Erythroblast (primary cell): Measurements from ENCODE around the gene CHRNA4.

ENCODE experiments used
- DNase-seq, 2 experiments: peaks; one replicate each; lab custom pipeline; 2025; lab: John Stamatoyannopoulos, UW
- GATA1 ChIP-seq: IDR thresholded peaks from 2 replicates; pipeline ENCODE4 v1.6.1; 2011; ENCODE audit warnings: low read depth, mild to moderate bottlenecking, control low read depth, low read length, moderate library complexity
- POLR2A ChIP-seq: IDR thresholded peaks from 2 replicates; pipeline ENCODE4 v1.6.1; 2011; ENCODE audit warnings: mild to moderate bottlenecking, low read length

CHRNA4 gene

GRCh38 chr20:63359164-63359934, 1.8 kb downstream of the CHRNA4 start:
- TF ChIP-seq GATA1 (no peak), POLR2A (no peak)
- no peak for DNase-seq

- no peak for DNase-seq
- TF ChIP-seq POLR2A = no peak
- TF ChIP-seq GATA1 = no peak
Observed at GRCh38 chr20:63357921-63358905, 2.9 kb downstream of the CHRNA4 start.

- DNase-seq = peak in 1 of 2 experiments; percentile 17
Observed at GRCh38 chr20:63356931-63357879, 3.9 kb downstream of the CHRNA4 start.

GRCh38 chr20:63356511-63356910, 4.6 kb downstream of the CHRNA4 start:
- TF ChIP-seq GATA1 = no peak
- no peak for TF ChIP-seq POLR2A
- no peak for DNase-seq

More at GRCh38 chr20:63356931-63357879, 3.9 kb downstream of the CHRNA4 start:
- TF ChIP-seq POLR2A (no peak), GATA1 (no peak)

- DNase-seq = no peak
- TF ChIP-seq GATA1 (no peak), POLR2A (no peak)
Observed at GRCh38 chr20:63355781-63356295, 5.3 kb downstream of the CHRNA4 start.

GRCh38 chr20:63354636-63355350, 6.4 kb downstream of the CHRNA4 start:
- no peak for TF ChIP-seq GATA1
- TF ChIP-seq POLR2A = no peak
- no peak for DNase-seq

- no peak for DNase-seq
- no peak for TF ChIP-seq POLR2A
- TF ChIP-seq GATA1 = no peak
Observed at GRCh38 chr20:63352811-63353221, 8.3 kb downstream of the CHRNA4 start.

- DNase-seq = no peak
- TF ChIP-seq GATA1 = no peak
- no peak for TF ChIP-seq POLR2A
Observed at GRCh38 chr20:63351811-63352591, 9.1 kb downstream of the CHRNA4 start.

- TF ChIP-seq GATA1 (no peak), POLR2A (no peak)
- DNase-seq = no peak
Observed at GRCh38 chr20:63351326-63351700, 9.8 kb downstream of the CHRNA4 start.

GRCh38 chr20:63350597-63351325, 10.4 kb downstream of the CHRNA4 start:
- DNase-seq = peak; percentile 30 to 39
- TF ChIP-seq GATA1 (no peak), POLR2A (no peak)

GRCh38 chr20:63350196-63350595, 11.0 kb downstream of the CHRNA4 start:
- DNase-seq = no peak

GRCh38 chr20:63349516-63349895, 11.6 kb downstream of the CHRNA4 start:
- DNase-seq = no peak

More at GRCh38 chr20:63350196-63350595, 11.0 kb downstream of the CHRNA4 start:
- no peak for TF ChIP-seq GATA1
- no peak for TF ChIP-seq POLR2A

More at GRCh38 chr20:63349516-63349895, 11.6 kb downstream of the CHRNA4 start:
- no peak for TF ChIP-seq POLR2A
- TF ChIP-seq GATA1 = no peak
